B cell (primary cell): Measurements from ENCODE around the gene HPGD. TPM values are rescaled to one million over a fixed set of nuclear protein-coding genes. Genes with fewer than 3 reads are reported as not detected.

Experiments
- ATAC-seq: fragments of 200-7000 bp; cut with Tn5 transposase; one replicate; pipeline ENCODE4 v1.10.0; 2021; ENCODE audit warnings: low read depth, mild to moderate bottlenecking, moderate number of reproducible peaks, moderate library complexity
- CTCF ChIA-PET: fragments of 350-600 bp; sonication (Branson Sonifier 250); formaldehyde crosslinking; loops from one replicate; lab custom pipeline; 2021; ENCODE audit warnings: antibody characterized with exemption, inconsistent platforms; lab: Charles Lee
- POLR2A ChIA-PET: fragments of 350-600 bp; sonication (Branson Sonifier 250); formaldehyde crosslinking; loops from one replicate; lab custom pipeline; 2021; ENCODE audit warnings: antibody characterized with exemption; lab: Charles Lee
- DNase-seq: peaks from one replicate; pipeline ENCODE4 v3.0.0; 2013
- H2AFZ ChIP-seq: 2 replicates; pipeline ENCODE4 v1.6.1; 2012; ENCODE audit warnings: mild to moderate bottlenecking, low read depth, low read length; ENCODE audit not compliant: insufficient read depth, poor library complexity, severe bottlenecking
- H3K27ac ChIP-seq, 2 donors: 1 replicate in 1 of 2; 2 replicates in 1 of 2; pipeline ENCODE4 v1.5.1; 2012 to 2013; ENCODE audit warnings: low read length in 2 of 2, mild to moderate bottlenecking in 2 of 2, moderate library complexity in 1 of 2
- H3K27me3 ChIP-seq, 4 experiments: fragments of 200-600 bp in 1 of 4; sonication (generic) in 1 of 4; replicated peaks in 1 of 4; 1 replicate in 2 of 4; 2 replicates in 2 of 4; pipeline versions ENCODE4 v1.6.1 to v1.7.0; 2013 to 2016; ENCODE audit warnings: low read length in 3 of 4, mild to moderate bottlenecking in 2 of 4, mixed read lengths in 1 of 4, moderate library complexity in 1 of 4; ENCODE audit not compliant: insufficient read depth in 4 of 4, control insufficient read depth in 3 of 4; ENCODE audit errors: control extremely low read depth in 1 of 4
- H3K36me3 ChIP-seq, 2 experiments: replicated peaks in 1 of 2; 1 replicate in 1 of 2; 2 replicates in 1 of 2; pipeline versions ENCODE4 v1.6.1 to v1.7.1; 2013; ENCODE audit warnings: low read length in 1 of 2; ENCODE audit not compliant: insufficient read depth in 2 of 2, control insufficient read depth in 1 of 2; ENCODE audit errors: control extremely low read depth in 1 of 2, extremely low read depth in 1 of 2
- H3K4me1 ChIP-seq, 2 donors: fragments of 200-600 bp in 1 of 2; sonication (generic) in 1 of 2; 1 replicate in 1 of 2; 2 replicates in 1 of 2; pipeline versions ENCODE4 v1.5.1 to v1.6.1; 2013 to 2017; ENCODE audit warnings: low read length in 2 of 2; ENCODE audit not compliant: control insufficient read depth in 2 of 2, insufficient read depth in 2 of 2
- H3K4me2 ChIP-seq: replicated peaks from 2 replicates; pipeline ENCODE3; 2012; ENCODE audit warnings: mild to moderate bottlenecking, low read depth, low read length; ENCODE audit not compliant: poor library complexity, severe bottlenecking
- H3K4me3 ChIP-seq, 5 experiments: fragments of 200-600 bp in 1 of 5; sonication (generic) in 1 of 5; 1 replicate in 3 of 5; 2 replicates in 2 of 5; pipeline versions ENCODE4 v1.5.1 to v1.7.0; 2011 to 2016; ENCODE audit warnings: low read length in 4 of 5, mild to moderate bottlenecking in 4 of 5, low read depth in 2 of 5, control low read depth in 1 of 5, moderate library complexity in 1 of 5; ENCODE audit not compliant: insufficient read depth in 1 of 5; ENCODE audit errors: control extremely low read depth in 1 of 5, extremely low read depth in 1 of 5
- H3K79me2 ChIP-seq: fragments of 200-600 bp; sonication (generic); one replicate; pipeline ENCODE4 v1.6.0; 2016; ENCODE audit warnings: low read length; ENCODE audit not compliant: control insufficient read depth, insufficient read depth
- H3K9ac ChIP-seq: fragments of 200-600 bp; sonication (generic); 2 replicates; pipeline ENCODE4 v1.6.1; 2017; ENCODE audit warnings: mild to moderate bottlenecking, low read length, moderate library complexity
- H3K9me3 ChIP-seq, 3 donors: one replicate each; pipeline versions ENCODE4 v1.6.1 to v1.7.1; 2013; ENCODE audit warnings: low read length in 2 of 3; ENCODE audit not compliant: control insufficient read depth in 2 of 3, insufficient read depth in 1 of 3; ENCODE audit errors: control extremely low read depth in 1 of 3
- H4K20me1 ChIP-seq: 2 replicates; pipeline ENCODE4 v1.6.0; 2012; ENCODE audit warnings: mild to moderate bottlenecking, low read length; ENCODE audit not compliant: insufficient read depth, control insufficient read depth, poor library complexity, severe bottlenecking
- H3K27ac Mint-ChIP-seq: one replicate; pipeline ENCODE4 v1.8.0; 2021; ENCODE audit warnings: mixed read lengths
- H3K27me3 Mint-ChIP-seq: one replicate; pipeline ENCODE4 v1.8.0; 2021; ENCODE audit warnings: mixed read lengths
- H3K4me1 Mint-ChIP-seq: one replicate; pipeline ENCODE4 v1.8.0; 2021; ENCODE audit warnings: mixed read lengths
- H3K4me3 Mint-ChIP-seq: one replicate; pipeline ENCODE4 v1.8.0; 2021; ENCODE audit warnings: mixed read lengths
- H3K9me3 Mint-ChIP-seq: one replicate; pipeline ENCODE4 v1.8.0; 2022; ENCODE audit warnings: mixed read lengths; ENCODE audit not compliant: insufficient read depth
- CTCF ChIP-seq: fragments of 200-600 bp; IDR thresholded peaks from one replicate; pipeline ENCODE4 v1.8.0; 2022; ENCODE audit warnings: antibody characterized with exemption, mild to moderate bottlenecking
- EZH2 ChIP-seq: IDR thresholded peaks from 2 replicates; pipeline ENCODE4 v1.6.1; 2012; ENCODE audit warnings: borderline replicate concordance, low read depth, mild to moderate bottlenecking, moderate library complexity, low read length; ENCODE audit not compliant: insufficient read depth, poor library complexity, severe bottlenecking
- WGBS: methylation state at CpG from one replicate; pipeline ENCODE4 v1.1.5; 2013; ENCODE audit warnings: missing lambda C conversion rate; ENCODE audit not compliant: insufficient coverage; 5-methylcytosine and 5-hydroxymethylcytosine counted together
- intact Hi-C: fragments of 100-400 bp; cut with micrococcal nuclease; formaldehyde crosslinking; loops from one replicate; pipeline ENCODE4 v1.10.0; 2022
- polyA plus RNA-seq: library from polyadenylated mRNA; depleted of rRNA; stranded (reverse); fragments of >200 nt; gene quantifications from 2 replicates; pipeline ENCODE4 v1.2.3, GENCODE V29; 2012
- total RNA-seq, 2 donors: library from RNA; stranded (reverse); fragments of 120-200 nt in 1 of 2; gene quantifications; 1 replicate in 1 of 2; 2 replicates in 1 of 2; pipeline versions ENCODE4 v1.2.3 to v1.2.4, GENCODE V29; 2013 to 2022

Gene HPGD
- total and polyA plus RNA-seq, 2 donors (not counting 1 experiment from before 2014, with no cell fraction given): 0.67 TPM; not detected in 1

- H3K27ac ChIP-seq: no peak overlapping the region
- TF ChIP-seq CTCF (no peak), EZH2 (no peak)
- Mint-ChIP-seq H3K4me3 (no peak overlapping the region), H3K27me3 (no peaks in the 10 kb centered on the region), H3K27ac (no peak overlapping the region), H3K9me3 (no peaks in the 10 kb centered on the region), H3K4me1 (no peaks in the 10 kb centered on the region)
- no peaks in the 10 kb centered on the region for H3K79me2 ChIP-seq
- H3K9me3 ChIP-seq: no peaks in the 10 kb centered on the region
- no peak overlapping the region for H3K4me3 ChIP-seq
- no peaks in the 10 kb centered on the region for H3K4me1 ChIP-seq
- intact Hi-C loops: no loop called here
- CTCF ChIA-PET: no interaction called here
- H2AFZ ChIP-seq: no peak overlapping the region
- DNase-seq: no peak
- H3K9ac ChIP-seq: no peak overlapping the region
- no peaks in the 10 kb centered on the region for H4K20me1 ChIP-seq
- no peak for ATAC-seq
- H3K36me3 ChIP-seq: no peaks in the 10 kb centered on the region
- H3K27me3 ChIP-seq: no peaks in the 10 kb centered on the region
- H3K4me2 ChIP-seq: no peak overlapping the region
- POLR2A ChIA-PET: no interaction called here
- no CpG with 5 or more reads among the region's 1 CpG for whole genome bisulfite sequencing
These were observed 73.1 kb downstream of the HPGD start for GRCh38 chr4:174449152-174449551.

- ATAC-seq (no peak), DNase-seq (no peak)
- Histone ChIP-seq H3K36me3 (no peaks in the 10 kb centered on the region), H3K4me3 (no peak overlapping the region), H3K4me1 (no peaks in the 10 kb centered on the region), H4K20me1 (no peaks in the 10 kb centered on the region), H2AFZ (no peak overlapping the region), H3K4me2 (no peak overlapping the region), H3K79me2 (no peaks in the 10 kb centered on the region), H3K27me3 (no peaks in the 10 kb centered on the region), H3K27ac (no peak overlapping the region), H3K9me3 (peaks cover 0 to 4% (median 1%) of the 10 kb centered on the region in 3 donors), H3K9ac (no peak overlapping the region)
- POLR2A ChIA-PET: no interaction called here
- CTCF ChIA-PET: no interaction called here
- peaks cover 4% of the 10 kb centered on the region for H3K9me3 Mint-ChIP-seq
- WGBS: no CpG with 5 or more reads among the region's 1 CpG
- no peak for TF ChIP-seq CTCF
- H3K27me3 Mint-ChIP-seq: no peaks in the 10 kb centered on the region
- H3K4me3 Mint-ChIP-seq: no peak overlapping the region
- no peaks in the 10 kb centered on the region for H3K4me1 Mint-ChIP-seq
- intact Hi-C loops: no loop called here
- no peak overlapping the region for H3K27ac Mint-ChIP-seq
These were observed 77.9 kb downstream of the HPGD start for GRCh38 chr4:174444390-174444789.

Other genes with a start within 250 kb of the HPGD start
- gene FBXO8, start 238.8 kb downstream of the HPGD start, total RNA-seq: 20.4 and 22.4 TPM in 2 replicates
- gene FBXO8, start 238.8 kb downstream of the HPGD start, polyA plus RNA-seq: 8.9 and 11.6 TPM in 2 replicates
- 23.3 and 25.2 TPM in 2 replicates for gene CEP44, start 238.6 kb downstream of the HPGD start, total RNA-seq
- 3.5 and 4.8 TPM in 2 replicates for gene CEP44, start 238.6 kb downstream of the HPGD start, polyA plus RNA-seq